Activated B cell treated with CpG ODN at 0.5 μM for 24 hours (primary cell): ENCODE results near the gene PTPRD. TPM values are rescaled to one million over a fixed set of nuclear protein-coding genes. Genes with fewer than 3 reads are reported as not detected.

Experiments
- ATAC-seq: fragments of 200-7000 bp; cut with Tn5 transposase; one replicate; pipeline ENCODE4 v1.10.0; 2021; ENCODE audit warnings: low read depth, mild to moderate bottlenecking, moderate library complexity
- CTCF ChIA-PET: fragments of 350-600 bp; sonication (Branson Sonifier 250); formaldehyde crosslinking; loops from one replicate; lab custom pipeline; 2021; ENCODE audit warnings: antibody characterized with exemption; lab: Charles Lee
- POLR2A ChIA-PET: fragments of 350-600 bp; sonication (Branson Sonifier 250); formaldehyde crosslinking; loops from one replicate; lab custom pipeline; 2021; ENCODE audit warnings: antibody characterized with exemption; lab: Charles Lee
- DNase-seq: peaks from one replicate; pipeline ENCODE4 v3.0.0; 2022
- H3K27ac Mint-ChIP-seq: one replicate; pipeline ENCODE4 v1.8.0; 2020; ENCODE audit warnings: mixed read lengths
- H3K27me3 Mint-ChIP-seq: one replicate; pipeline ENCODE4 v1.8.0; 2021; ENCODE audit warnings: mixed read lengths
- H3K36me3 Mint-ChIP-seq: one replicate; pipeline ENCODE4 v1.8.0; 2021; ENCODE audit warnings: low read depth, mixed read lengths
- H3K4me1 Mint-ChIP-seq: one replicate; pipeline ENCODE4 v1.8.0; 2021; ENCODE audit warnings: mixed read lengths
- H3K4me3 Mint-ChIP-seq: one replicate; pipeline ENCODE4 v1.8.0; 2020; ENCODE audit warnings: mild to moderate bottlenecking, mixed read lengths
- H3K9me3 Mint-ChIP-seq: one replicate; pipeline ENCODE4 v1.8.0; 2020; ENCODE audit warnings: mixed read lengths
- intact Hi-C: fragments of 100-400 bp; cut with micrococcal nuclease; formaldehyde crosslinking; loops from one replicate; pipeline ENCODE4 v1.15.1; 2024
- total RNA-seq: library from RNA; stranded (reverse); gene quantifications from 2 replicates; pipeline ENCODE4 v1.2.3, GENCODE V29; 2022
- TF ChIP-seq, protein P1 (sequence below): fragments of 200-600 bp; IDR thresholded peaks from one replicate; pipeline ENCODE4 v1.8.0; 2022; ENCODE audit warnings: antibody characterized with exemption, mild to moderate bottlenecking

The PTPRD gene
- total RNA-seq, 1 donor from 2014 or later = 0.04 TPM

DNA sequence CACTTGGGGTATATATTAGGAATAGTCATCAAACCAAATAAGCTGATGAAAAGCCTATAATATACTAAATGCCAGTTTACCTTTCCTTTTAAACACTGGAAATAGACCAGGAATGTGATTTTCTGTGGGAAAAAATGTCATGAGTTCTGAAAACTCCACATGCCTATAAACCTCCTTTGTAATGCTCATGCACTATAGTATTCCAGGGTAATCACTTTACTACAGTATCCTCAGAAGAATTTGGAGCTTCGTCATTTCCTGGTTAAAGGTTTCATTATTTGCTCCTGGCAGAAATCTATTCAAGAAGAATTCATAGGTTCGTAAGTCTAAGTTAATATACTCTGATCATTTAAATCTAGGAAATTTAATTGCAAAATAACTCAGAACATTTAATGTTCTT lies 1736.5 kb downstream of the PTPRD start:
- no peak for ATAC-seq

DNA sequence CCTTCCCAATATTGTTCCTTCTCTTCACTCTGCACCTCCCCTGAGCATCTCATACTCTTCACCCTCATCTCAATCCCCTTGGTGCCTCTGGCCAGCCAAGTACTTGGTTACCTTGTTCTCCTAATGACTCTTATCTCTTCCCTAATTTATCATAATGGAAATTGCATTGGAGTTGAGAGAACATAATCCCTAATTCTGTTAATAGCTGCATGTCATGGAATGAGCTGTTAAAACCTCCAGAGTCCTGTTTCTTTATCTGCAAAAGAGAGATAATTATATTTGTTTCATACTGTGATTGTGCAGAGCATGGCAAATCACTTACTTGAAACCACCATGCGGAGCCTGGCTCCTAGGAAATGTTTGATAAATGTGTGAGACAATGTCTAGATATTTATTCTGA lies 1738.3 kb downstream of the PTPRD start:
- TF ChIP-seq, protein P1, sequence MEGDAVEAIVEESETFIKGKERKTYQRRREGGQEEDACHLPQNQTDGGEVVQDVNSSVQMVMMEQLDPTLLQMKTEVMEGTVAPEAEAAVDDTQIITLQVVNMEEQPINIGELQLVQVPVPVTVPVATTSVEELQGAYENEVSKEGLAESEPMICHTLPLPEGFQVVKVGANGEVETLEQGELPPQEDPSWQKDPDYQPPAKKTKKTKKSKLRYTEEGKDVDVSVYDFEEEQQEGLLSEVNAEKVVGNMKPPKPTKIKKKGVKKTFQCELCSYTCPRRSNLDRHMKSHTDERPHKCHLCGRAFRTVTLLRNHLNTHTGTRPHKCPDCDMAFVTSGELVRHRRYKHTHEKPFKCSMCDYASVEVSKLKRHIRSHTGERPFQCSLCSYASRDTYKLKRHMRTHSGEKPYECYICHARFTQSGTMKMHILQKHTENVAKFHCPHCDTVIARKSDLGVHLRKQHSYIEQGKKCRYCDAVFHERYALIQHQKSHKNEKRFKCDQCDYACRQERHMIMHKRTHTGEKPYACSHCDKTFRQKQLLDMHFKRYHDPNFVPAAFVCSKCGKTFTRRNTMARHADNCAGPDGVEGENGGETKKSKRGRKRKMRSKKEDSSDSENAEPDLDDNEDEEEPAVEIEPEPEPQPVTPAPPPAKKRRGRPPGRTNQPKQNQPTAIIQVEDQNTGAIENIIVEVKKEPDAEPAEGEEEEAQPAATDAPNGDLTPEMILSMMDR = no peak
- DNase-seq (no peak), ATAC-seq (no peak)
- H3K27me3 Mint-ChIP-seq = no peaks in the 10 kb centered on the region
- ChIA-PET POLR2A (no interaction called here), CTCF (no interaction called here)
- H3K4me1 Mint-ChIP-seq = no peaks in the 10 kb centered on the region
- no peaks in the 10 kb centered on the region for H3K9me3 Mint-ChIP-seq
- H3K27ac Mint-ChIP-seq = no peak overlapping the region
- intact Hi-C loops = no loop called here
- H3K36me3 Mint-ChIP-seq = no peaks in the 10 kb centered on the region
- no peak overlapping the region for H3K4me3 Mint-ChIP-seq

More for the DNA sequence above, 1736.5 kb downstream of the PTPRD start:
- H3K27me3 Mint-ChIP-seq = no peaks in the 10 kb centered on the region
- no peak for DNase-seq
- H3K27ac Mint-ChIP-seq = no peak overlapping the region
- POLR2A ChIA-PET = no interaction called here
- no peaks in the 10 kb centered on the region for H3K9me3 Mint-ChIP-seq
- TF ChIP-seq, protein P1 = no peak
- no peaks in the 10 kb centered on the region for H3K4me1 Mint-ChIP-seq
- H3K4me3 Mint-ChIP-seq = no peak overlapping the region
- intact Hi-C loops = no loop called here
- CTCF ChIA-PET = no interaction called here
- no peaks in the 10 kb centered on the region for H3K36me3 Mint-ChIP-seq

DNA sequence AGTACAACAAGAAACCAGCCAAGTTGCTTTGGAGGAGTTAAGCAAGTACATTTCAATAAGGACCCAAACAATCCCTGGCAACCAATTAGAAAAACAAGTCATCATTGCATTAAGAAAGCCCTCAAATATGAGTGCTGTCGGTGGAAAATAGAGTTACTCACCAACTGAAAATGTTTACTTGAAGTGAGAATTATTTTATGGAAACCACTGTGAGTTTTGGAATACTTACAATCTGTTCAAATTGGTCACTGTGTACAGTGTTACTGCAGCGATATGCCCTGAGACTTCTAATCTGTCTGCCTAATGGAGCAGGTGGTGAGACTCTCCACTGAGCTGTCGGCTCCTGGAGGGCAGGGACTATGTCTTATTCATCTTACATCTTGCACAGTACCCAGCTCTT lies 1740.0 kb downstream of the PTPRD start:
- H3K36me3 Mint-ChIP-seq = no peaks in the 10 kb centered on the region
- ATAC-seq (no peak), DNase-seq (no peak)
- TF ChIP-seq, protein P1 = no peak
- ChIA-PET POLR2A (no interaction called here), CTCF (no interaction called here)
- no peaks in the 10 kb centered on the region for H3K9me3 Mint-ChIP-seq
- no peaks in the 10 kb centered on the region for H3K4me1 Mint-ChIP-seq
- no peak overlapping the region for H3K27ac Mint-ChIP-seq
- no peaks in the 10 kb centered on the region for H3K27me3 Mint-ChIP-seq
- H3K4me3 Mint-ChIP-seq = no peak overlapping the region
- intact Hi-C loops = no loop called here

DNA sequence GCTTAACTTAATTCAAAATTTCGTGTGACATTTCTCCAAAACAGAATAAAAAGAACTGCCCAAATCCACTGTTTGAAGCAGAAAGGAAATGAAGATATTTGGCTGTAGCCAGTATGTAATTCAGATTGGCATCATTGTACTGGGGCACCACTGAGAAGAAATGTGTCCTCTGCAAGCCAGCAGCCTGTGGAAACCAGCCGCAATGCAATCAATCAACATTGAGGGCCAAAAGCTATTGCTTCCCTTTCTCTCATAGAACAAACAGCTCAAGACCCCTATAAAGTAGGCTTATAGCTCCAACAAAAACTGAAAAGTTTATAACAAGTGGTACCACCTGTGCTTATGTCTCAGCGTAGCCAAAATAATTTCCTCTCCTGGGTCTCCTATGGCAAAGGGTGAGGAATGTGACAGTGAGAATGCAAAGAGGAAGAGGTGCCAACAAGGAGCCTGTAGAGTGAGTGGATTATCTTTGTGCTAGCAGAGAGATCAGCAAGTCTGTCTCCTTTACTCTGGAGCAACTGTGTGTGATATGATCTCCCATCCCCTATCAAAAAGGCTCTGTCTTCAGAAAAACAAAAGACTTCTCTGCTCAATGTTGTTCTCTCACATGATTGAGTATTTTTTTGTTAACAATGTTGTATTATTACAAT lies 1740.9 kb downstream of the PTPRD start:
- DNase-seq = no peak
- Mint-ChIP-seq H3K4me3 (no peak overlapping the region), H3K27ac (no peak overlapping the region), H3K27me3 (no peaks in the 10 kb centered on the region), H3K36me3 (no peaks in the 10 kb centered on the region), H3K9me3 (no peaks in the 10 kb centered on the region), H3K4me1 (no peaks in the 10 kb centered on the region)
- no peak for ATAC-seq
- intact Hi-C loops = no loop called here
- POLR2A ChIA-PET = no interaction called here
- CTCF ChIA-PET = no interaction called here
- TF ChIP-seq, protein P1 = no peak

DNA sequence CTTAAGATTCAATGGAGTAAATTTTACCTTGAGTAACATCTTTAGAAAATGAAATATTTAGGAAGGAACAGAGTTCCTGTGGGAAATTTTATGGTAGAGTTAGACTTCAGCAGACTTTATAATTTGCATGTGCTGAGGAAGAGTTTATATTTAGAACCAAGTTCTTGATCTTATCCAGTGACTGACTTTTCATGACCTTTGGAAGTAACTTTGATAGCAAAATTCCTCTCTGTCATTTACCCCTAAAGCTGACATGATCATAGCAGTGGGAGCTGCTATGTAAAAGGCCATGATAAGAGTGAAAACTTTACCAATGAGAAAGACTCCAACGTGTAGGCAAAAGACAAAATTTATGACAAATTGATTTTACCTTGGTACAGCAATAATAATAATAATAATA lies 1741.4 kb downstream of the PTPRD start:
- Mint-ChIP-seq H3K27ac (no peak overlapping the region), H3K9me3 (no peaks in the 10 kb centered on the region), H3K27me3 (no peaks in the 10 kb centered on the region), H3K4me3 (no peak overlapping the region), H3K36me3 (no peaks in the 10 kb centered on the region), H3K4me1 (no peaks in the 10 kb centered on the region)
- ATAC-seq (no peak), DNase-seq (no peak)
- TF ChIP-seq, protein P1 = no peak
- ChIA-PET CTCF (no interaction called here), POLR2A (no interaction called here)
- intact Hi-C loops = no loop called here
